ENCODE results near the gene SLC10A3.
A peak's percentile ranks its signal among the peaks of the same experiment; 100 is the strongest.

Gene SLC10A3

DNA sequence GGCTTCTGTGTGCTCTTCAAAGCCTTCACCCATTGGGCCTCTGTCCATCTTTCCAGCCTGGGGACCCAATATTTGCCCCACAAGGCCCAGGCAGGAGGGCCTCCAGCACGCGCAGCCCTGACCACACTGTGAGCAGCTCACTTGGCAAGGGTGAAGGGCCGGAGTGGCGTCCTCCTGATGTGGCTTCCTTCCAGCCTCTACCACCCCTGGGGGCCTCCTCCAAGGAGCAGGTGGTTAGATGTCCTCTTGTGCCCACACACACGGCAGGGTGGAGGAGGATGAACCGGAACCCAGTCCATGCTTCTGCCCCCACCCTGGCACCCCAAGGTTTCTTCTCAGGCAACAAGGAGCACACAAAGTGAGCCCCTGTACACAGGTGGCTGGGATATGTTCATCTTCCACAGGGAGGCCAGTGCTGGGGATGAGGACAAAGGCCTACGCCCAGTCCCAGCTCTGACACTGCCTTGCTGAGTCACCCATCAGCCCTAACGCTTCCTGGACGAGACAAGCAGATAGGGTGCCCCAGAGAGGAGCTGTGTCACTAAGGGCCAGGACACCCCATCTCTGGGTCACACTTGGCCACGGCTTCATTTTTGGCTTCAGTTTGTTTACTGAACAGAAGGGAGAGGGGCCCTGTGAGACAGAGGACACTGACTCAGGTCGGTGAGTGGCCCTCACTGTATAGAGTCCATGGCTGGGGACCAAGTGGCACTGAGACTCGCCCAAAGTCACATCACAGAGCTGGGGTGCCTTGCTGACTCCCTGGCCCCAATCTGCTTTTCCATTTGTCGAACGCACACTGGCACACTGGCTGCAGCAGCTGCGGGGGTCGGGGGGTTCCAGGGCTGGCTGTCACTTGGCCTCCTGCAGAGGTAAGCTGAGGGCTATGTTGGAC, 5.9 kb downstream of the SLC10A3 start:
- no peak for DNase-seq (ENCODE audit: low read depth in 2 of 2)

DNA sequence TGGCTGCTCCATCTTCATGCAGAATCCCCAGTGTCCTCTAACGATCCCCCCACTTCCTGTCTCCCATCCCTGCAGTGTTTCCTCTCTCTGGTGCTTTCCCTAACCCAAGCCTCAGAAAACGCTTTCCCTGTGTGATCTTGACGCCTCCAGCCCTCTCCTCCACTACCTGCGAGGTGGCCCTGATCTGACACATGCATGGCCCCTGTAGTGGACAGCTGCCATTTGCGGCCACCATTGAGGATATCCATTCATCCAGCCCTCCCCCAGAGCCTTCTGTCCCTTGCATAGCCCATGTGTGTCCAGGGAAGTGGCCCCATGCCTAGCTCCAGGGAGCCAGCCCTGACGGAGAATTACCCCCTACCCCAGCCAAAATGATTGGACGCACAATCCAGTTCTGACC, 7.1 kb downstream of the SLC10A3 start:
- DNase-seq (ENCODE audit: low read depth in 2 of 2): no peak

DNA sequence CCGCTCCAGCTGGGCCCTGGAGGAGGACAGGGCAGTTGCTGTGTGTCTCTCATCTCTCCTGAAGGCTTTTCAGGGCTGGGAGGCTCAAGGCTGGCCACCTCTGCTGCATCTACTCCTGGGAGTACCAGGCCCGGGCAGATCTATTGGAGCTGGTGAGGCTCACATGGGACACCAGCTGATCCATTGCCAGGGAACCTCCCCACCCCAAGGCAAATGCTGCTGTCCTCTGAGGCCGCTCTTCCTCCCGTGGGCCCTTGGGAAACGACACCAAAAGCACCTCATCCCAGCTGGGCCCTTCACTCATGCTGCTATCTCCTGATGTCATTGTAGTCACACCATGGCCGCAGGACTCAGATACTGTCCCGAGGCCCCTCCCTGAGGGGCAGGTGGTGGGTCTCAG, 7.6 kb downstream of the SLC10A3 start:
- no peak for DNase-seq (ENCODE audit: low read depth in 2 of 2)

DNA sequence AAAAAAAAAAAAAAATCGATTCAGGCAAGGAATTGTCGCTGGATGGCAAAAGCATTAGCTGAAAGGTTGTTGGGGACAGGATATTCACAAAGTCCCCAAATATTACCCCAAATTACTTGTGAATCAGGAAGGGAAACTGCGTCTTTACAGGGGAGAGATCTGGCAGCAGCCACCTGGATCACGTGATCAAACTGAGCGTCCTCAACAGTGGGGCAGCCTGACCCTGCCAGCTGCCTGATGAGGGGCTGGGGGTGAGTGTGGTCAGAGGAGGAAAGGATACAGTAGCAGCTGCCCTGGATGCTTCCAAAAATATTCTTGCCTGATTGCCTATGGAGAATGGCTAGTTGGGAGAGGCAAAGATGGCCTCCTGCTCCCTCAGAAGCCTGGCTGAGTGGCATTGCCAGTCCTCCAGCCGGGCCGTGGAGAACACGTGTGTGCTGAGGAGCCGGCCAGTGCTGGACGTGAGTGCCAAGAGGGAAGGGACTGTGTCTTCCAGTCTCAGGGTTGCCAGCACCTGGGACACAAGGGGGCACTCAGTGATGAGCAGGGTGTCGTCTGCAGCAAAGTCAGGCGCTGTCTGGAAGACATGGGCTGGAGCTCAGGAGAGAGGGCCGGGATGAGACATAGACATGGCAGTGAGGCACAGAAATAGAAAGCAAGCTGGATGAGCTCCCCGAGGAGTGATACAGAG, 8.4 kb downstream of the SLC10A3 start:
- DNase-seq (ENCODE audit: low read depth in 2 of 2): no peak

DNA sequence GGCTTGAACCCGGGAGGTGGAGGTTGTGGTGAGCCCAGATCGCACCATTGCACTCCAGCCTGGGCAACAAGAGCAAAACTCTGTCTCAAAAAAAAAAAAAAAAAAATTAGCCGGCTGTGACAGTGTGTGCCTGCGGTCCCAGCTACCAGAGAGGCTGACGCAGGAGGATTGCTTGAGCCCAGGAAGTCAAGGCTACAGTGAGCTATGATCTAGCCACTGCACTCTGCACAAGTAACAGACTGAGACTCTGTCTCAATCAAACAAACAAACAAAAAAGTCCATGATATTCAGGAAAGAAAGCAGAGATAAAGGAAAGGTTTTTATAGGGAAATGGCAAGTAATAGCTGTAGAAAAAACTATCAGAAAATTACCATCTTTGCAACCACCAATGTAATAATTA, 9.2 kb downstream of the SLC10A3 start:
- DNase-seq (ENCODE audit: low read depth in 2 of 2): no peak

DNA sequence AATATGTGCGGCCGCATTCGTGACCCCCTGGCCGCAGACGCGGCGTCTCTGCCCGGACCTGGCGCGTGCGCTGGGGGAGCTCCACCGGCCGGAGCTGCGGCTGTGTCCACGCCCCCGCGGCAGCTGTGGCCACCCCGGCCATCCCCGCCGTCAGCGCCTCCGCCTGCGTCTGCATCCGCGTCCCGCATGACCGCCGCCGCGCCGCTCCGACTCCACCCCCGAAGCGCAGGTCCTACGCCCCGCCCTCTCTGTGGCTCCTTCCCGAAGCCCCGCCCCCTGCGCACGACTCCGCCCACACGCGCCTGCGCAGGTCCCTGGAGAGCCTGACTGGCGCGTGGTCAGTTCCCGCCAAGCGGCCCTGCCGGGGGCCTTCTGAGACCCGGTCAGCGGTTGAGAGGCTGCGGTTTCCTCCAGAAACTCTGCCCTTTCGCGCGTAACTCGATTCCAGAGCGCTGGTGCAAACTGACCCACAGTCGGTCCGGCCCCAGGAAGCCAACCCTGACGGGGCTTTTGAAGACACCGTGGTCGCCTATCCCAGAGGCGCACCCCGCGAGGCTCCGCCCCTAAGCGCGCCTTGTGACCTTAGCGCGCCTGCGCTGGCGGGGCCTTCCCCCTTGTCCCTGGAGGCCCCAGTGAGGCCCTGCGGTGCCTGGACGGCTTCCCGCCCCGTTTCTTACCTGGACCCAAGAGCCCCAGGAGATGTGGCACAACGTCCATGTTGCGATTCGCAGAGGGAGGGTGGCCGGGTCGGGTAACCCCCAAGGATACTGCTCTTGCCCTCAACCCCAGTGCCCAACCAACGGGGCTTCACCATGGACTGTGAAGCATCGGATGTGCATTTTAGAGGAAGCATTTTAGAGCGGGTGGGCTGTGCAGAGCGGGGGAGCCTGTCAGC, 11.5 kb downstream of the SLC10A3 start, which contains the start of gene LAGE3:
Gene LAGE3 (minus strand): TSS at position 554 of the 895 bp plus-strand sequence. CDS start 366 bp downstream, at position 188.
- peak; percentile 86 to 88 for DNase-seq (ENCODE audit: low read depth in 2 of 2)

DNA sequence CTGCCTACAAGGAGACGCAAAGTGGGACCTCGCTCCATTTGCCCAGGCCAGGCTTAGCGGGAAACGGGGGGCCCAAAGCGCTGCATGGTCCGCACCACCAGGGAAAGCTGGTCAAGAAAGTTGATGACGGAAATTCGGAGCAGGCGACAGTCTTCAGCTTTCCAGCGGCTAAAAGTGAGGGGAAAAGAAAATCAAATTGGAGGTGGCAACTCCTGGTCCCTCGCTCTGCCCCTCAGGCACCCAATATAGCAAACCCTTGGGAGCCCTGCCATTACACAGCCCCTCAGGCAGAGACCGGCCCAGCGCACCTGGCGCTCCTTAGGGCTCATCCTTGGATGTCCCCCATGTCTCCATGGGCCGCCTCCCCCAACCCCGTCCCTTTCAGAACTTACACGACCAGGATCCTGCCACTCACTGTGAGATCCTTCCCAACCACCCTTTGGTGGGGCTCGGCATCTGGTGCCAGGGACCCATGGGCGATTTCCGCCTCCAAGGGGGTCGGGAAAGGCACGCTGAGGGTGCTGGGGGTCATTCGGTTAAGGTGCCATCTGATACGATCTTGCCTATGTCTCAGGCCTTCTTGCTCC, 12.4 kb downstream of the SLC10A3 start:
- DNase-seq (ENCODE audit: low read depth in 2 of 2): no peak

DNA sequence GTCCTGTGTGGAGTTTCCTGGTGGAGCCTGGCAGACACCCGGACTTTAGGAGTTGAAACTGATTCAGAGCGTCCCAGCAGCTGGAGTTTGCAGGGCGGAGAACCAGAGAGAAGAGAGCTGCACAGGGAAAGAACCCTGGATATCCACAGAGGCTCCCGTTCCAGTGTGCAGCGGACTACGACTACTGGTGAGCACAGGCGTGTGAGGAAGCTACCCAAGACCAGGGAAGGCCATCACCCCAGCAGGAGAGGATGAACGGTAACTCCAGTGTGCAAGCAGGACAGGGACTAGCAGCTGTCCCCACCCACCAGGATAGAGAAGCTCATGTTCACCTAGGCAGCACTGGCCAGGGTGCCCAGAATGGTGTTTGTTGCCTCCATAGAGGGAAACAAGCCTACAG, 13.6 kb downstream of the SLC10A3 start:
- no peak for DNase-seq (ENCODE audit: low read depth in 2 of 2)

DNA sequence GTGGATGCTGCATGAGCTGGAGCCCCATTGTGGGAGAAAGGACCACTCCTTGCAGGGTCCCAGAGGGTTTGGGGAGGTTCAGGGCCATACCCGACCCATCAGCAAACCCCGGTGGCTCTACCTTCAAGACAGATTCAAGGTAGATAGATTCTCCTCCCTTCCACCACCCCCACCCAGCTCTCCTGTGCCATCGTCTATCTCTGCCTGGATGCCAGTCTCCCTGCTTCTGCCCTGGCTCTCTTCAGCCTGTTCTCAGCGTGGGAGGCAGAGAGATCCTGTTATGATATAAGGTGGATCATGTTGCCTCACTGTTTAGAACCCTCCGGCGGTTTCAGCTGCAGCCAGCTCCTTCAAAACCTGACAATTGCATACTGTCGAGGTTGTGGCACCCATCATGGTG, 16.7 kb downstream of the SLC10A3 start:
- DNase-seq (ENCODE audit: low read depth in 2 of 2): no peak

DNA sequence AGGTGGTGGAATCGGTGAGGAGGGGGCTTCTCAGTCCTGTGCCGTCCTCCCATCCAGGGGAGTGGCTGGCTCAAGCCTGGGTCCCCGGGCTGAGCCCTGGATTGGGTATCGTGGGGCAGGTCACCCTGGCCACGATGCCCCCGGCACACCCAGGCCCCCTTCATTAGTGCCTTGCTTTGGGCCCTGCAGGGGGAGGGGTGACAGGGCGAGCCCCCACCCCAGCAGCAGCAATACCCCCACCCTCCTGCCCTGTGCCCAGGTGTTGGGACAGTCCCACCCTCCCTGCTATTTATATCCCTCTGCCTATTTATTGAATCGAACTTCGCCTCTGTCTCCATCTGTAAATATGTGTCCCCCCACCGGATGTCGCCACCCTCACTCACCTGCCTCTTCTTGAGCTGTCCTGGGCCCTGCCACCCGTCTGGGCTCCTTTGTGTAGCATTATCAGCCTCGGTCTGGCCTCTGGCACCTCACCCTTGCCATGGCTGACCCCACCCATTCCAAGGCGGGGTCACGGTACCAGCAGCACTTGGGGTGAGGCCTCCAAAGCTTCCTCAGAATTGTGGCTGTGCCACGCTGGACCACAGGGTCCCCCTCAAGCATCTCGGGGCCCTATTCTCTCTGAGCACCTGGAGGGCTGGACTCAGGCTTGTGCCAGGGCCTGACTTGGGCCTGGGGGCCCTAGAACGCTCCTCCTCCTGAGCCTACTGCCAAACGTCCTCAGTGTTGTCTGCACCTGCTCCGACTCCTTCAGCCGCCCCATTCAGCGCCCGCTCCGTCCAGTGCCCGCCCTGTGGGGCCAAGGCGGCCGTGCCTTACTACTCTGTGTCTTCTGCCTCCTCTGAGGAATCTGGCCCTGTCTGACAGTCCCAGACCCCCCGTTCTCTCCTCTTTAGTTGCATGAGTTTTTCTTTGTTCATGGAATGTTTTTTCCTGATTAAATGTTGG, 17.5 kb downstream of the SLC10A3 start:
- DNase-seq (ENCODE audit: low read depth in 2 of 2): no peak

DNA sequence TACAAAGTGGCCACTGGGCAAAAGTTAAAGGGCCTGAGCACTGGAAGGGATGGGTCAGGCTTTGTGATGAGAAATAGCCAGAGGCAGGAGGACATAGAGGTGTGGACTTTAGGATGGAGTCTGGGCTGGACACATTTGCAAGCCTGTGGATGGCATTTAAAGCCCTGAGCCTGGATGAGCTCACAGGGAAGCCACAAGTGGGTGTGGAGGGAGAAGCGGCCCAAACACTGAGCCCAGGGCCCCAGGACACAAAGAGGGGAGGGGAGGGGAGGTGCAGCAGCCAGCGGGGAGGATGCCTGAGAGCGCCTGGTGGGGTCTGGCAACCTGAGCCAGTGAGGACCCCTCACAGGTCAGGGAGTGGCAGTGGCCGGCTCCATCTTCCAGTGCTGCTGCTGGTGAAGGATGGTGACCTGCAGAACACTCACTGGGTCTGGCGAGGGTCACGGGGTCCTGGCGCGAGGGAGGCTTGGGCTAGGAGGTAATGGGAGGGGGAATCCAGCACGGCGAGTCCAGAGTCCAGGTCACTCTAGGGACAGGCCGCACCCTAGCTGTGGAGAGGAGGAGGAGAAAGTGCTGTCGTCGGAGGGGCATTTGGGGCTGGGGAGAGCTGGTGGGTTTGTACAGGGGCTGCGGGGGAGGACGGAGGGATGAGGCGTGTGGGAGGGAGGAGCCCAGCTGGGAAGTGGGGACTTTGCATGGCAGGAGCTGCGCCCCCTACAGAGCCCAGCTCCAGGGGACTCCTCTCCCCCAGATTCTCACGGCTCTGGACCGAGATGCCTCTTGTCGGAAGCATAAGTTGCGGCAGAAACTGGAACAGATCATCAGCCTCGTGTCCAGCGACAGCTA, 18.4 kb downstream of the SLC10A3 start:
- DNase-seq (ENCODE audit: low read depth in 2 of 2): no peak

DNA sequence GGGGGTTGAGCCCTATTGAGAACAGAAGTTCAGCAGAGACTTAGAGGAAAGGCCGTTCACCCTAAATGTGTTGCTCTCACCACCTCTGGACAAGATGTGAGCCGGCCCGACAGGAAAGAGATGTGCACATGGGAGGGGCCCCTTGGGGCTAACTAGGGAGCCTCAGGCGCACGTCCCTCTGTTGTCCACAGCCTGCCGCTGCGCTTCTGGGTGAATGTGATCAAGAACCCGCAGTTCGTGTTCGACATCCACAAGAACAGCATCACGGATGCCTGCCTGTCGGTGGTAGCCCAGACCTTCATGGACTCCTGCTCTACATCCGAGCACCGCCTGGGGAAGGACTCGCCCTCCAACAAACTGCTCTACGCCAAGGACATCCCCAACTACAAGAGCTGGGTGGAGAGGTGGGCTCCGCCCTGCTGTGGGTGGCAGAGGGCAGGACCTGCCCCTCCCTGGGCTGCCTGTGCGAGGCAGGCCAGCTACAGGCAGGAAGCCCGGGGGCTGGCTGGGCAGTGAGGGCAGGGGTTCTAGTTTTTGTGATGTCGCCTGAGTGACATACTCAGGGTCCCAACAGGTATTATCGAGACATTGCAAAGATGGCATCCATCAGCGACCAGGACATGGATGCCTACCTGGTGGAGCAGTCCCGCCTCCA, 19.4 kb downstream of the SLC10A3 start:
- no peak for DNase-seq (ENCODE audit: low read depth in 2 of 2)

DNA sequence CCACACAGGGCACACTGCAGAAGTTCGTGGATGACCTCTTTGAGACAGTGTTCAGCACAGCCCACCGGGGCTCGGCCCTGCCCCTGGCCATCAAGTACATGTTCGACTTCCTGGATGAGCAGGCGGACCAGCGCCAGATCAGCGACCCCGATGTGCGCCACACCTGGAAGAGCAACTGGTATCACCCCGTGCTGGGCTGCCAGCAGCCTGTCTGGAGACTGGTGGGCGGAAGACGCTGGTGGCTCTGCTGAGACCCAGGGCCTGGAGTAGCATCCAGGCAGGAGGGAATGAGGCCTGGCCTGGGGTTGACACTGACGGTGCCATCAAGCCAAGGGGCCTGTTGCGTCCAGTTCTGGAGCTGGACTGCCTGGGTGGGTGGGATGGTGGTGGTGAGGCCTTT, 20.0 kb downstream of the SLC10A3 start:
- no peak for DNase-seq (ENCODE audit: low read depth in 2 of 2)

DNA sequence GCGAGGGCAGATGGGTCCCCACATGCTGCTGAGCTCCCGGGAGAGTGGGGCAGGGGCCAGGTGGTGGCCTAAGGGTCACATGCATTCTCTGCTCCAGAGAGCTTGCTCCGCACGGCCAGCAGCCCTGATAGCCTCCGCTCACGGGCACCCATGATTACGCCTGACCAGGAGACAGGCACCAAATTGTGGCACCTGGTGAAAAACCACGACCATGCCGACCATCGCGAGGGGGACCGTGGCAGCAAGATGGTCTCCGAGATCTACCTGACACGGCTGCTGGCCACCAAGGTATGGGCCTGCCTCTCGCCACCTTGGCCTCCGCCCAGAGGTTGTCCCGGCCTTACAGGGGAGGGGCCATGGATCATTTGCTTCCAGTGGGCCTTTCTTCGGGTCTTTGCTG, 20.5 kb downstream of the SLC10A3 start:
- no peak for DNase-seq (ENCODE audit: low read depth in 2 of 2)

DNA sequence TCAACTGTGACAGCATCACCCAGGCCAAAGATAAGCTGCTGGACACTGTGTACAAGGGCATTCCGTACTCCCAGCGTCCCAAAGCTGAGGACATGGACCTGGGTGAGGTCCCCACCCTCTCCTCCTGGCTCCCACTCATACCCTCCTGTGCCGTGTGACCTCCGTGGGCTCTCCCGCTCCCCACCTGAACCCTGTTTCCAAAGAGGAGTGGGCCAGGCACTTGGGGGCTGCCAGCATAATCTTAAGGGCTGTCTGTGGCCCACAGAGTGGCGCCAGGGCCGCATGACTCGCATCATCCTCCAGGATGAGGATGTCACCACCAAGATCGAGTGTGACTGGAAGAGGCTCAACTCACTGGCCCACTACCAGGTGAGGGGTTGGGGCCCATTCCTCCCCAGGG, 21.3 kb downstream of the SLC10A3 start:
- no peak for DNase-seq (ENCODE audit: low read depth in 2 of 2)

DNA sequence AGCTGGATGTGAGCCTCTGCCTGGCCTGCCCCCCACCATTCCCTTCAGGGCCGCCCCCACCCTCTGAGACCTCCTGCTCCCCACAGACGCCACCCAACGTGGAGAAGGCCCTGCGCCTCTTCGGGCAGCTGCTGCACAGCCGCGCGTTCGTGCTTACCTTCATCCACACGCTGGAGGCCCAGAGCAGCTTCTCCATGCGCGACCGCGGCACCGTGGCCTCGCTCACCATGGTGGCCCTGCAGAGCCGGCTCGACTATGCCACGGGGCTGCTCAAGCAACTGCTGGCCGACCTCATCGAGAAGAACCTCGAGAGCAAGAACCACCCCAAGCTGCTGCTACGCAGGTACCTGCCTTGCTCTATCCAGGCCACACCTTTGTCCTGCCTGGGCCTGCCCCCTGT, 22.2 kb downstream of the SLC10A3 start:
- DNase-seq (ENCODE audit: low read depth in 2 of 2): no peak

DNA sequence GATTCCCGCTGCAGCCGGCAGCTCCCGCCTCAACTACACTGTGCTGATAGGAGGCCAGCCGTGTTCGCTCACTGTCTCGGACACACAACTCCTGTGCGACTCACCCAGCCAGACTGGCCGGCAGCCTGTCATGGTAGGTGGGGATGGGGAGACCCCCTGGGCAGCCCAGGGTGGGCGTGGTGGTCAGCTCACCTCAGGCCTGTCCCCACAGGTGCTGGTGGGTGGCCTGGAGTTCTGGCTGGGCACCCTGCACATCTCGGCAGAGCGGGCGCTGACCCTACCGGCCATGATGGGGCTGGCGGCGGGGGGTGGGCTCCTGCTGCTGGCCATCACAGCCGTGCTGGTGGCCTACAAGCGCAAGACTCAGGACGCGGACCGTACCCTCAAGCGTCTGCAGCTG, 22.9 kb downstream of the SLC10A3 start:
- no peak for DNase-seq (ENCODE audit: low read depth in 2 of 2)

DNA sequence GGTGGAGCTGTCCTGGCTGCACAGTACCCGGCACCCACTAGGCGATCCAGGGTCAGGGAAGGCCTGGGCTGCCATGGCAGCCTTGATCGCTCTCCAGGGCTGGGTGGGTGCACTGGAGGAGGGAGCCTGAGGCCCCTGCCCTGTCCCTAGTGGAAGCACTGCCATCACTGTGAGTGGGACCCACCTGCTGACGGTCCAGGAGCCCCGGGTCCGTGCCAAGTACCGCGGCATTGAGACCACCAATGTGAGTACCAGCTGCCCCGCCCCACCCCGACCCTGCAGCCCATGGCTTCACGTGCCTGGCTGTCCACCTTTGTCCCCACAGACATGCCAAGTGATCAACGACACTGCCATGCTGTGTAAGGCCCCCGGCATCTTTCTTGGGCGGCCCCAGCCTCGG, 23.5 kb downstream of the SLC10A3 start:
- DNase-seq (ENCODE audit: low read depth in 2 of 2): no peak

DNA sequence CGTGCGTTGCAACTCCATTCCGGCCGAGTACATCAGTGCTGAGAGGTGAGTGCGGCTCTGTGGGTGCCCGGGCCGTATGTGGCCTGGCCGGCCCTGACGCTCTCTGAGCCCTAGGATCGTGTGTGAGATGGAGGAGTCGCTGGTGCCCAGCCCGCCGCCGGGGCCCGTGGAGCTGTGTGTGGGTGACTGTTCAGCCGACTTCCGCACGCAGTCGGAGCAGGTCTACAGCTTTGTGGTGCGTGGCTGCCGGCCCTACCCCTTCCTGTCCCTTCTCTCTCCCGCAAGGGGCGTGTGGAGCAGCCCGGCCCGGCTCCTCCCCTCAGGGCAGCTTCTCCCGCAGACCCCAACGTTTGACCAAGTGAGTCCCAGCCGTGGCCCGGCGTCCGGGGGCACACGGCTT, 24.4 kb downstream of the SLC10A3 start:
- no peak for DNase-seq (ENCODE audit: low read depth in 2 of 2)
